Measurements from ENCODE around the gene ALDH9A1. TPM values are rescaled to one million over a fixed set of nuclear protein-coding genes. Genes with fewer than 3 reads are reported as not detected.

Gene ALDH9A1
- total RNA-seq, 1 donor from 2014 or later = 68.2 TPM

DNA sequence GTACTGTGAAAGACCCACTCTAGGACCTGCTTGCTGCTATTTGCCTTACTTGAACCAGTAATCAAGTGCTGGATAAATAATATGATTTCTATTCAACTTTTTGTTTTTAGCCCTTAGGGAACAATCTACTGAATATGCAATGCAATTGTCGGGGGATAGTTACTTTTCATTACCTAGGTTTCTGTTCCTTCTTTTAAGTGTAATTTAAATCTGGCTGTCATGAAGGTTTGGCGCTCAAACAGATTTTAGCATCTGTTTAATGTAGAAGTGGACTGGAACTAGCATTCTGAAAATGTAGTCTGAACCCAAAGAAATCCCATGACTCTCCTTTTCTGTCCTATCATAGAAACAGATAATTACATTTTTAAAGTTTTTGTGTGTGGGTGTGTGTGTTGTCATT, 62.5 kb downstream of the ALDH9A1 start:
- H3K79me2 ChIP-seq (ENCODE audit: insufficient read depth, low read length) = peaks cover 89% of the 10 kb centered on the region
- no peak overlapping the region for H3K4me2 ChIP-seq (ENCODE audit: low read length)

GRCh38 chr1:165635329-165635728, 63.0 kb downstream of the ALDH9A1 start:
- H3K4me2 ChIP-seq (ENCODE audit: low read length) = no peak overlapping the region
- H3K79me2 ChIP-seq (ENCODE audit: insufficient read depth, low read length) = peaks cover 84% of the 10 kb centered on the region
- no peak overlapping the region for H3K4me3 Mint-ChIP-seq (ENCODE audit: unreplicated experiment)
- no peaks in the 10 kb centered on the region for H3K27me3 Mint-ChIP-seq (ENCODE audit: low read depth, unreplicated experiment)
- peaks cover 7% of the 10 kb centered on the region for H3K36me3 Mint-ChIP-seq (ENCODE audit: low read depth, unreplicated experiment)
- H4K20me1 ChIP-seq (ENCODE audit: insufficient read depth, low read length) = peaks cover 74% of the 10 kb centered on the region
- DNase-seq (ENCODE audit: low read depth) = no peak
- TF ChIP-seq EZH2 (IDR thresholded peaks at IDR 0.05; ENCODE audit: insufficient read depth, low read length) = no peak
- TF ChIP-seq, protein P1, sequence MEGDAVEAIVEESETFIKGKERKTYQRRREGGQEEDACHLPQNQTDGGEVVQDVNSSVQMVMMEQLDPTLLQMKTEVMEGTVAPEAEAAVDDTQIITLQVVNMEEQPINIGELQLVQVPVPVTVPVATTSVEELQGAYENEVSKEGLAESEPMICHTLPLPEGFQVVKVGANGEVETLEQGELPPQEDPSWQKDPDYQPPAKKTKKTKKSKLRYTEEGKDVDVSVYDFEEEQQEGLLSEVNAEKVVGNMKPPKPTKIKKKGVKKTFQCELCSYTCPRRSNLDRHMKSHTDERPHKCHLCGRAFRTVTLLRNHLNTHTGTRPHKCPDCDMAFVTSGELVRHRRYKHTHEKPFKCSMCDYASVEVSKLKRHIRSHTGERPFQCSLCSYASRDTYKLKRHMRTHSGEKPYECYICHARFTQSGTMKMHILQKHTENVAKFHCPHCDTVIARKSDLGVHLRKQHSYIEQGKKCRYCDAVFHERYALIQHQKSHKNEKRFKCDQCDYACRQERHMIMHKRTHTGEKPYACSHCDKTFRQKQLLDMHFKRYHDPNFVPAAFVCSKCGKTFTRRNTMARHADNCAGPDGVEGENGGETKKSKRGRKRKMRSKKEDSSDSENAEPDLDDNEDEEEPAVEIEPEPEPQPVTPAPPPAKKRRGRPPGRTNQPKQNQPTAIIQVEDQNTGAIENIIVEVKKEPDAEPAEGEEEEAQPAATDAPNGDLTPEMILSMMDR (IDR thresholded peaks at IDR 0.05; ENCODE audit: insufficient read depth, low read depth, low read length) = no peak
- no peak overlapping the region for H3K27ac Mint-ChIP-seq (ENCODE audit: unreplicated experiment)
- no peaks in the 10 kb centered on the region for H3K27me3 ChIP-seq (ENCODE audit: insufficient read depth, low read length)
- no peak overlapping the region for H2AFZ ChIP-seq (ENCODE audit: low read depth, low read length)
- peaks cover 26% of the 10 kb centered on the region for H3K4me1 ChIP-seq (ENCODE audit: insufficient read depth, low read length)
- H3K4me3 ChIP-seq (ENCODE audit: insufficient read depth, low read depth, low read length) = no peak overlapping the region
- H3K9me3 Mint-ChIP-seq (ENCODE audit: unreplicated experiment) = no peaks in the 10 kb centered on the region
- peaks cover 5% of the 10 kb centered on the region for H3K36me3 ChIP-seq (ENCODE audit: insufficient read depth, low read length)
- H3K27ac ChIP-seq (ENCODE audit: low read depth, low read length) = no peak overlapping the region
- FAIRE-seq = no peak
- no peak overlapping the region for H3K9ac ChIP-seq (ENCODE audit: low read length)
- H3K9me3 ChIP-seq (ENCODE audit: insufficient read depth, low read depth, low read length) = no peaks in the 10 kb centered on the region
- peaks cover 35% of the 10 kb centered on the region for H3K4me1 Mint-ChIP-seq (ENCODE audit: low read depth, unreplicated experiment)

More for the DNA sequence above, 62.5 kb downstream of the ALDH9A1 start:
- no peak overlapping the region for H3K9ac ChIP-seq (ENCODE audit: low read length)
- H3K36me3 ChIP-seq (ENCODE audit: insufficient read depth, low read length) = peaks cover 8% of the 10 kb centered on the region
- Mint-ChIP-seq H3K27ac (ENCODE audit: unreplicated experiment) (no peak overlapping the region), H3K9me3 (ENCODE audit: unreplicated experiment) (no peaks in the 10 kb centered on the region), H3K4me3 (ENCODE audit: unreplicated experiment) (no peak overlapping the region), H3K4me1 (ENCODE audit: low read depth, unreplicated experiment) (peaks cover 35% of the 10 kb centered on the region), H3K36me3 (ENCODE audit: low read depth, unreplicated experiment) (peaks cover 7% of the 10 kb centered on the region), H3K27me3 (ENCODE audit: low read depth, unreplicated experiment) (no peaks in the 10 kb centered on the region)
- TF ChIP-seq EZH2 (IDR thresholded peaks at IDR 0.05; ENCODE audit: insufficient read depth, low read length) = no peak
- TF ChIP-seq, protein P1 (IDR thresholded peaks at IDR 0.05; ENCODE audit: insufficient read depth, low read depth, low read length) = no peak
- no peaks in the 10 kb centered on the region for H3K27me3 ChIP-seq (ENCODE audit: insufficient read depth, low read length)
- FAIRE-seq (no peak), DNase-seq (ENCODE audit: low read depth) (no peak)
- no peak overlapping the region for H2AFZ ChIP-seq (ENCODE audit: low read depth, low read length)
- H3K27ac ChIP-seq (ENCODE audit: low read depth, low read length) = no peak overlapping the region
- H3K9me3 ChIP-seq (ENCODE audit: insufficient read depth, low read depth, low read length) = no peaks in the 10 kb centered on the region
- H3K4me3 ChIP-seq (ENCODE audit: insufficient read depth, low read depth, low read length) = no peak overlapping the region
- H3K4me1 ChIP-seq (ENCODE audit: insufficient read depth, low read length) = peaks cover 26% of the 10 kb centered on the region
- H4K20me1 ChIP-seq (ENCODE audit: insufficient read depth, low read length) = peaks cover 79% of the 10 kb centered on the region

DNA sequence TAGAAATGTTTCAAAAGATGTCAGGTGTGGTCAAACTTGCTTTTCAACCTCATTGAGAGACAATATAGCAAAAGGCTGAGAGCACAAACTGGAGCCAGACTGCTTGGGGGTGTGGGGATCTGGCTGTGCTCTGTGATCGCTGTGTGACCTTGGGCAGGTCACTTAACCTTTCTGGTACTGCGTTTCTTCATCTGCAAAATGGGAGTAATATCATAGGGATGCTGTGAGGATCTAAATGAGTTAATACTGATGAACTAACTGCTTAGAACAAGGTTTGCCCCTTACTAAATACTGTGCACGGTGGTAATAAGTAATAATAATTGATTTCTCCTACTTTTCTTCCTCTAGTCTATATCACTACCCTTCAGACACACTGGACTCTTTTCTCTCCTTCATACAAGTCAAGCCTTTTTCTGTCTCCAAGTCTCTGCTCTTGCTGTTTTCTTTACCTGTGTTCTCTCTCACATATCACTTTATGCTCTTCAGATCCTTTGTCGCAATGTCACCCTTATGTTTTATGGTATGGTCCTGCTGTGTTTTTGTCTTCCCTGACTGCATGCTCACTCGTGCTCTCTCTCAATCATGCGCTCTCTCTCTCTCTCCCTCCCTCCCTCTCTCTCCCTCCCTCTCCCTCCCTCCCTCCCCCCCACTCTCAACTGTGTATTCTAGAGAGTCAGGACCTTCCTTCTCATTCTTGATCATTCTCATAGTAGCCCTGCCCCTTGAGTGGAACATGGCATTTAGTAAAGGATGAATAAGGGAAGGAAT, 64.0 kb downstream of the ALDH9A1 start:
- H3K79me2 ChIP-seq (ENCODE audit: insufficient read depth, low read length) = peaks cover 74% of the 10 kb centered on the region
- no peak overlapping the region for H3K27ac ChIP-seq (ENCODE audit: low read depth, low read length)
- H3K9me3 ChIP-seq (ENCODE audit: insufficient read depth, low read depth, low read length) = no peaks in the 10 kb centered on the region
- Mint-ChIP-seq H3K27ac (ENCODE audit: unreplicated experiment) (no peak overlapping the region), H3K36me3 (ENCODE audit: low read depth, unreplicated experiment) (peaks cover 2% of the 10 kb centered on the region), H3K27me3 (ENCODE audit: low read depth, unreplicated experiment) (no peaks in the 10 kb centered on the region), H3K4me3 (ENCODE audit: unreplicated experiment) (no peak overlapping the region), H3K9me3 (ENCODE audit: unreplicated experiment) (no peaks in the 10 kb centered on the region), H3K4me1 (ENCODE audit: low read depth, unreplicated experiment) (peaks cover 35% of the 10 kb centered on the region)
- no peak overlapping the region for H3K9ac ChIP-seq (ENCODE audit: low read length)
- H3K4me2 ChIP-seq (ENCODE audit: low read length) = peak overlapping the region; percentile 36
- peaks cover 65% of the 10 kb centered on the region for H4K20me1 ChIP-seq (ENCODE audit: insufficient read depth, low read length)
- H2AFZ ChIP-seq (ENCODE audit: low read depth, low read length) = no peak overlapping the region
- FAIRE-seq = no peak
- no peak for DNase-seq (ENCODE audit: low read depth)
- no peak overlapping the region for H3K4me3 ChIP-seq (ENCODE audit: insufficient read depth, low read depth, low read length)
- TF ChIP-seq EZH2 (IDR thresholded peaks at IDR 0.05; ENCODE audit: insufficient read depth, low read length) = no peak
- TF ChIP-seq, protein P1 (IDR thresholded peaks at IDR 0.05; ENCODE audit: insufficient read depth, low read depth, low read length) = no peak
- H3K4me1 ChIP-seq (ENCODE audit: insufficient read depth, low read length) = peaks cover 26% of the 10 kb centered on the region
- H3K36me3 ChIP-seq (ENCODE audit: insufficient read depth, low read length) = peaks cover 5% of the 10 kb centered on the region
- H3K27me3 ChIP-seq (ENCODE audit: insufficient read depth, low read length) = no peaks in the 10 kb centered on the region

All from astrocyte (in vitro differentiated cells and primary cell).